Measurements from ENCODE around the gene CDRT15. TPM values are rescaled to one million over a fixed set of nuclear protein-coding genes. Genes with fewer than 3 reads are reported as not detected.
"Not testable (repeated sequence)": the region's sequence is repeated elsewhere in the genome, so short reads cannot be mapped to it uniquely, and the experiment has no call there.

CDRT15 gene
- total RNA-seq, 1 donor from 2014 or later = not detected

DNA sequence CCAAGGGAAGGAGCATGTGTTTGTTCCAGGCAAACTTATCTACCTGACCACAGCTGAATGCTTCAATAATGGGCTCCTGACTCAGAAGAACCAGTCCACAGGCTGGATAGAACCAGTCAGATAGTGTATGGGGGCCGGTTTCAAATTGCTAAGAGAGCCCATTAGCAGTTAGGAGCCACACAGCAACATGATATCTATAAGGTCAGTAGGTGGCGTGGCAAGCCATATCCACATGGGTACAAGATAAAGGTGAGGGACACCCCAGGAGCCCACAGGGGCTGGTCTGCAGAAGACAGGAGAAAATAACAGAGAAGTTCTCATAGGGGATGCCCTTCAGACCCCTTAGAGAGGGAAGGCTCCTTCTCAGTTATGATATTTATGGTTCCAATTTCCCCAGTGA, 31.6 kb upstream of the CDRT15 start:
- TF ChIP-seq, protein P1, sequence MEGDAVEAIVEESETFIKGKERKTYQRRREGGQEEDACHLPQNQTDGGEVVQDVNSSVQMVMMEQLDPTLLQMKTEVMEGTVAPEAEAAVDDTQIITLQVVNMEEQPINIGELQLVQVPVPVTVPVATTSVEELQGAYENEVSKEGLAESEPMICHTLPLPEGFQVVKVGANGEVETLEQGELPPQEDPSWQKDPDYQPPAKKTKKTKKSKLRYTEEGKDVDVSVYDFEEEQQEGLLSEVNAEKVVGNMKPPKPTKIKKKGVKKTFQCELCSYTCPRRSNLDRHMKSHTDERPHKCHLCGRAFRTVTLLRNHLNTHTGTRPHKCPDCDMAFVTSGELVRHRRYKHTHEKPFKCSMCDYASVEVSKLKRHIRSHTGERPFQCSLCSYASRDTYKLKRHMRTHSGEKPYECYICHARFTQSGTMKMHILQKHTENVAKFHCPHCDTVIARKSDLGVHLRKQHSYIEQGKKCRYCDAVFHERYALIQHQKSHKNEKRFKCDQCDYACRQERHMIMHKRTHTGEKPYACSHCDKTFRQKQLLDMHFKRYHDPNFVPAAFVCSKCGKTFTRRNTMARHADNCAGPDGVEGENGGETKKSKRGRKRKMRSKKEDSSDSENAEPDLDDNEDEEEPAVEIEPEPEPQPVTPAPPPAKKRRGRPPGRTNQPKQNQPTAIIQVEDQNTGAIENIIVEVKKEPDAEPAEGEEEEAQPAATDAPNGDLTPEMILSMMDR (conservative IDR thresholded peaks at IDR 0.05) = no peak
- Mint-ChIP-seq H3K4me1 (ENCODE audit: unreplicated experiment) (no peaks in the 10 kb centered on the region), H3K27ac (no peak overlapping the region), H3K36me3 (no peaks in the 10 kb centered on the region), H3K27me3 (peaks cover 18% of the 10 kb centered on the region), H3K4me3 (no peak overlapping the region), H3K9me3 (no peaks in the 10 kb centered on the region)
- no peak for DNase-seq (ENCODE audit: extremely low spot score, unreplicated experiment)

DNA sequence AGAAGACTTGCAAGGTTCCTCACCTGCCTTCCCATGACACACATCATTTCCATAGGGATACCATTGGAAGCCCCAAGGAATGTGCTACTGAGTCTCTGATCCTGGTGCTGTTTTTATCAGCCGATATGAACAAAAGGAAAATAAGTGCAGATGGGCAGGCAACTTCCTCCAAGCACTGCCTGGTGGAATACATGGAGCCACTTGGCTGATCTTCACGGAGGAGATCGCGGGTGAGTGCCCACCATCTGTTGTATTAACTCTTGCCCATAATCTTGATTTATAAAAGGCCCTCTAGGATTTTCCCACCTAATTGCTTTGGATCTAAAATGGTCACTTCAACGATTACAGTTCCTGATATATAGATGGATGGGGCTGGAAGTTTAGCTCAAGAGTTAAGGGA, 24.7 kb upstream of the CDRT15 start:
- Mint-ChIP-seq H3K9me3 (peaks cover 6% of the 10 kb centered on the region), H3K27me3 (peaks cover 6% of the 10 kb centered on the region), H3K27ac (no peak overlapping the region), H3K36me3 (no peaks in the 10 kb centered on the region), H3K4me3 (no peak overlapping the region), H3K4me1 (ENCODE audit: unreplicated experiment) (no peaks in the 10 kb centered on the region)
- no peak for DNase-seq (ENCODE audit: extremely low spot score, unreplicated experiment)
- TF ChIP-seq, protein P1 (conservative IDR thresholded peaks at IDR 0.05) = no peak

DNA sequence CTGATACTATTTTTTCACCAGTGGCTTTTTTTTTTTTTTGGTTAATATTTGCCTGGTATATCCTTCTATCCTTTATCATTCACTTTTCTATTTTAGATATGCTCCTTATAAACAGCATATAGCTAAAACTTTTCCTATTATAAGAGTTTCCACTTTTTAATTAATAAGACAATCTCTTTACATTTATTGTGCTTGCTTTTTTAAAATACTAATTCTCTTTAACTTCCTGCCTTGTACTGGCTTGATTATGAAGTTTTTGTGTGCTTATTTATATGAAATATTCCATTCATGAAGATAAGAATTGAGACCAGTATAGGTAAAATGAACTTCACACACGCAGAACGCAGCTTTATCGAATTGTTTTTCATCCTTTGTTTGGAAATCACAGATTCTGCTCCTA, 9.0 kb upstream of the CDRT15 start:
- Mint-ChIP-seq H3K9me3 (no peaks in the 10 kb centered on the region), H3K36me3 (no peaks in the 10 kb centered on the region), H3K27ac (no peak overlapping the region), H3K4me1 (ENCODE audit: unreplicated experiment) (no peaks in the 10 kb centered on the region), H3K4me3 (no peak overlapping the region), H3K27me3 (no peaks in the 10 kb centered on the region)
- no peak for DNase-seq (ENCODE audit: extremely low spot score, unreplicated experiment)
- TF ChIP-seq, protein P1 (conservative IDR thresholded peaks at IDR 0.05) = no peak

DNA sequence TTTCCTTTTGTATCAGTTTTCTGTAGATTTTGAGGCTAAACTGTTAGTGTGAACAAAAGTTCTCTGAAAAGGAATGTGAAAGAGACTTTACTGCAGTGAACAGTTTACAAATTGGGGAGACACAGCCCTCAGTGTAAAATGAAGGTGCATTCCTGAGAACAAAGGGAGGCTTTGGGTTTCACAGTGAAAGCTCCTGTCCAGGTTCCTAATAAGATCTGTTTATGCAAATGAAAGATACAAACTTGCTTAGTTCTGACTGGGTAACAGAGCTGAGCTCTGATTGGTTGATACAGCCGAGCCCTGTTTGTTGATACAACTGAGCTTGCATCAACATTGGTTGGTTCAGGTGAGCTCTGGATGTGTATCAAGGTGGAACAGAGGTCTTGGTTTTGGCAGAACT, 8.3 kb upstream of the CDRT15 start:
- DNase-seq (ENCODE audit: extremely low spot score, unreplicated experiment) = no peak
- TF ChIP-seq, protein P1 (conservative IDR thresholded peaks at IDR 0.05) = no peak
- Mint-ChIP-seq H3K4me3 (no peak overlapping the region), H3K27ac (no peak overlapping the region), H3K4me1 (ENCODE audit: unreplicated experiment) (no peaks in the 10 kb centered on the region), H3K27me3 (no peaks in the 10 kb centered on the region), H3K9me3 (no peaks in the 10 kb centered on the region), H3K36me3 (no peaks in the 10 kb centered on the region)

DNA sequence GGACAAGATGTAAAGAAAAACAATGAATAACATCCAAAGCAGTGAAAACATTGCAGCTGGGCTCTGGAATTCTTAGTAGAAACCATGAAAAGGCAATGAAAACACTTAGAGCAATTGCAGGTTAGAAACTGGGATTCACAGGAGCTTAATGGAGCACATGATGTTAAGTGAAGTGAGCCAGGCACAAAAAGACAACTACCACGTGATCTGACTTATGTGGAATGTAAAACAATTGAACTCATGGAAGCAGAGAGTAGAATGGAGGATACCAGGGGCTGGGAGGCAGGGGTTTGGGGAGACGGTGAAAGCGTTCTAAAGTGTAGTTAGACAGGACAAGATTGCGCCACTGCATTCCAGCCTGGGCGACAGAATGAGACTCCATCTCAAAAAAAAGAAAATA, 2.6 kb upstream of the CDRT15 start:
- H3K9me3 Mint-ChIP-seq; H3K4me3 Mint-ChIP-seq; DNase-seq (ENCODE audit: extremely low spot score, unreplicated experiment); H3K36me3 Mint-ChIP-seq; H3K27me3 Mint-ChIP-seq; H3K27ac Mint-ChIP-seq; H3K4me1 Mint-ChIP-seq (ENCODE audit: unreplicated experiment): not testable (repeated sequence)

DNA sequence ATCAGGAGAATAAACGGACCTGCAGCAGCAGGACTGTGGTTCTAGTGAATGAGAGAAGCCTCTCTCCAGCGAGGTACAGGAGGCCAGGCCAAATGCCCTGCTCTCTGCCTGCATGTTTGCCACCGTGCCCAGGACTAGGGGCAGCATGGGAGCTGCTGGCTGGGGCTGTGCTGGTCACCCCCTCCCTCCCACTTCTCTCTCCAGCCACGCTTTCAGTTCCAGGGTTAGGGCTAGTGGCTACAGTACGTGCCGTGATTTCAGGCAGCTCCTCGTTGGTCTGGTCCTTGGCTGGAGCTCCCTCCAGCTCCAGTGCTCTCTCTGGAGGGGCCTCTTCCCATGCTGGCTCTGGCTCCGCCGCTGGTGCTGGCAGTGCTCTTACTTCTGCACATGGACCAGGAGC, 630 bp downstream of the CDRT15 start:
- not testable (repeated sequence) for H3K4me3 Mint-ChIP-seq; H3K36me3 Mint-ChIP-seq; H3K27ac Mint-ChIP-seq; H3K4me1 Mint-ChIP-seq (ENCODE audit: unreplicated experiment); H3K9me3 Mint-ChIP-seq; DNase-seq (ENCODE audit: extremely low spot score, unreplicated experiment); H3K27me3 Mint-ChIP-seq

DNA sequence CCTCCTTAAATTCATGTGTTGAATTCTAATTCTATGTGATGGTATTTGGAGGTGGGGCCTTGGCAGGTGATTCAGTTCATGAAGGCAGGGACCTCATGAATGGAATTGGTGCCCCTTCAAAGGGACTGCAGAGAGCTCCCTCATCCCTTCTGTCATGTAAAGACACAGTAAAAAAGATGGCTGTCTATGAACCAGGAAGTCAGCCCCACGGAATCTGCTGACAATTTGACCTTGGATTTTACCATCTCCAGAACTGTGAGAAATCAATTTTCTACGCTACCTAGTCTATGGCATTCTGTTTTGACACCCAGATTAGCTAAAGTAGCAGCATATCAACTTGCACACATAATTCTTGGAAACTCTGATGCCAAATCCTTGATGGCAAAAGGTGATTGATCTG, 1.6 kb downstream of the CDRT15 start:
- not testable (repeated sequence) for H3K27ac Mint-ChIP-seq; H3K4me1 Mint-ChIP-seq (ENCODE audit: unreplicated experiment); H3K36me3 Mint-ChIP-seq; DNase-seq (ENCODE audit: extremely low spot score, unreplicated experiment); H3K4me3 Mint-ChIP-seq; H3K9me3 Mint-ChIP-seq; H3K27me3 Mint-ChIP-seq

DNA sequence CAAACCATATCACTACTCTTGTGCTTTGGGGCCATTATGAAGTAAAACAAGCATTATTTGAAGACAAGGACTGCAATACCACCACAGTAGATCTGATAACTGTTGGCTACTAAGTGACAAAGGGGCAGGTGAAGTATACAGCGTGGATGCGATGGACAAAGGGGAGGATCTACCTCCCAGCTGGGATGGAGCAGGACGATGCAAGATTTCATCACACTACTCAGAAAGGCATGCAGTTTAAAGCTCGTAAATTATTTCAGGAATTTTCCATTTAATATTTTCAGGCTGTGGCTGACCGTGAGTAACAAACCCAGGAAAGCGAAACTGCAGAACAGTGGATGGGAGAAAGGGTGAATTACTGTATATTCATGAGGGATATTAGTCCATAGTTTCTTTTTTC, 5.5 kb downstream of the CDRT15 start:
- H3K4me1 Mint-ChIP-seq (ENCODE audit: unreplicated experiment); H3K27ac Mint-ChIP-seq; DNase-seq (ENCODE audit: extremely low spot score, unreplicated experiment); H3K9me3 Mint-ChIP-seq; H3K36me3 Mint-ChIP-seq; H3K4me3 Mint-ChIP-seq: not testable (repeated sequence)
- H3K27me3 Mint-ChIP-seq = peaks cover 35% of the 10 kb centered on the region
